Neural cell (in vitro differentiated cells): ENCODE measurements around the gene RPS3.
"Not testable (repeated sequence)": the region's sequence is repeated elsewhere in the genome, so short reads cannot be mapped to it uniquely, and the experiment has no call there.

Source experiments
- EP300 ChIP-seq: fragments of 450-650 bp; conservative IDR thresholded peaks from 2 replicates; pipeline ENCODE4 v1.6.1; 2014; ENCODE audit warnings: antibody characterized with exemption, mild to moderate bottlenecking, moderate library complexity; ENCODE audit not compliant: poor library complexity, severe bottlenecking
- EZH2 ChIP-seq: fragments of 200-600, 300-800 bp; shearing (Covaris generic), sonication (generic); IDR thresholded peaks from 2 replicates; pipeline ENCODE4 v1.6.1; 2014; ENCODE audit warnings: antibody characterized with exemption, low read length, borderline replicate concordance, mild to moderate bottlenecking; ENCODE audit not compliant: insufficient read depth, poor library complexity, severe bottlenecking
- POLR2AphosphoS5 ChIP-seq: IDR thresholded peaks from 2 replicates; pipeline ENCODE4 v1.6.1; 2012
- TAF1 ChIP-seq: IDR thresholded peaks from 2 replicates; pipeline ENCODE4 v1.6.1; 2012; ENCODE audit warnings: low read depth
- TF ChIP-seq, protein P1 (sequence below): fragments of 450-650 bp; IDR thresholded peaks from 2 replicates; pipeline ENCODE4 v1.5.1; 2014; ENCODE audit warnings: antibody characterized with exemption, mild to moderate bottlenecking, moderate library complexity; ENCODE audit not compliant: poor library complexity, severe bottlenecking

DNA sequence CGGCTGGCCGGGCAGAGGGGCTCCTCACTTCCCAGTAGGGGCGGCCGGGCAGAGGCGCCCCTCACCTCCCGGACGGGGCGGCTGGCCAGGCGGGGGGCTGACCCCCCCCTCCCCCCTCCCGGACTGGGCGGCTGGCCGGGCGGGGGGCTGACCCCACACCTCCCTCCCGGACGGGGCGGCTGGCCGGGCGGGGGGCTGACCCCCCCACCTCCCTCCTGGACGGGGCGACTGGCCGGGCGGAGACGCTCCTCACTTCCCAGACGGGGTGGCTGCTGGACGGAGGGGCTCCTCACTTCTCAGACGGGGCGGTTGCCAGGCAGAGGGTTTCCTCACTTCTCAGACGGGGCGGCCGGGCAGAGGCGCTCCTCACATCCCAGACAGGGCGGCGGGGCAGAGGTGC, 10.7 kb downstream of the RPS3 start:
- TF ChIP-seq, protein P1, sequence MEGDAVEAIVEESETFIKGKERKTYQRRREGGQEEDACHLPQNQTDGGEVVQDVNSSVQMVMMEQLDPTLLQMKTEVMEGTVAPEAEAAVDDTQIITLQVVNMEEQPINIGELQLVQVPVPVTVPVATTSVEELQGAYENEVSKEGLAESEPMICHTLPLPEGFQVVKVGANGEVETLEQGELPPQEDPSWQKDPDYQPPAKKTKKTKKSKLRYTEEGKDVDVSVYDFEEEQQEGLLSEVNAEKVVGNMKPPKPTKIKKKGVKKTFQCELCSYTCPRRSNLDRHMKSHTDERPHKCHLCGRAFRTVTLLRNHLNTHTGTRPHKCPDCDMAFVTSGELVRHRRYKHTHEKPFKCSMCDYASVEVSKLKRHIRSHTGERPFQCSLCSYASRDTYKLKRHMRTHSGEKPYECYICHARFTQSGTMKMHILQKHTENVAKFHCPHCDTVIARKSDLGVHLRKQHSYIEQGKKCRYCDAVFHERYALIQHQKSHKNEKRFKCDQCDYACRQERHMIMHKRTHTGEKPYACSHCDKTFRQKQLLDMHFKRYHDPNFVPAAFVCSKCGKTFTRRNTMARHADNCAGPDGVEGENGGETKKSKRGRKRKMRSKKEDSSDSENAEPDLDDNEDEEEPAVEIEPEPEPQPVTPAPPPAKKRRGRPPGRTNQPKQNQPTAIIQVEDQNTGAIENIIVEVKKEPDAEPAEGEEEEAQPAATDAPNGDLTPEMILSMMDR, result not testable (repeated sequence)
- not testable (repeated sequence) for TF ChIP-seq POLR2AphosphoS5, EZH2, TAF1, EP300
